Measurements from ENCODE around the gene IRX3.

- TF ChIP-seq POLR2A (IDR thresholded peaks at IDR 0.05) (no peak), POLR2AphosphoS5 (IDR thresholded peaks at IDR 0.05) (no peak)
Measured at GRCh38 chr16:54288835-54289241, 2.3 kb upstream of the IRX3 start.
